ENCODE results near the gene KIF18B. TPM values are rescaled to one million over a fixed set of nuclear protein-coding genes. Genes with fewer than 3 reads are reported as not detected.

The KIF18B gene
- total RNA-seq: 10.4 TPM

- ATAC-seq: peak; percentile 98
These were observed at the start of gene KIF18B for GRCh38 chr17:44947461-44948314. KIF18B (minus strand) TSS chr17:44947773; CDS start chr17:44936344, 11,429 bp downstream.

GRCh38 chr17:44996304-44996703 lies 48.7 kb upstream of the KIF18B start:
- ATAC-seq: no peak

GRCh38 chr17:44995436-44996001 lies 47.9 kb upstream of the KIF18B start:
- ATAC-seq: no peak

GRCh38 chr17:44992242-44992939 lies 44.8 kb upstream of the KIF18B start:
- no peak for ATAC-seq

GRCh38 chr17:44990994-44991393 lies 43.4 kb upstream of the KIF18B start:
- no peak for ATAC-seq

GRCh38 chr17:44989552-44990138 lies 42.1 kb upstream of the KIF18B start:
- ATAC-seq: no peak

- peak; percentile 20 for ATAC-seq
These were observed 40.7 kb upstream of the KIF18B start for GRCh38 chr17:44988044-44988942.

- ATAC-seq: no peak
These were observed 36.0 kb upstream of the KIF18B start for GRCh38 chr17:44983563-44983962.

GRCh38 chr17:44982113-44982702 lies 34.6 kb upstream of the KIF18B start:
- no peak for ATAC-seq

GRCh38 chr17:44981221-44981968 lies 33.8 kb upstream of the KIF18B start:
- peak; percentile 60 for ATAC-seq

GRCh38 chr17:44979426-44979995 lies 31.9 kb upstream of the KIF18B start:
- no peak for ATAC-seq

- no peak for ATAC-seq
These were observed 31.2 kb upstream of the KIF18B start for GRCh38 chr17:44978807-44979206.

GRCh38 chr17:44977814-44978550 lies 30.4 kb upstream of the KIF18B start:
- no peak for ATAC-seq

GRCh38 chr17:44977065-44977464 lies 29.5 kb upstream of the KIF18B start:
- ATAC-seq: no peak

- ATAC-seq: no peak
These were observed 28.6 kb upstream of the KIF18B start for GRCh38 chr17:44976206-44976605.

- ATAC-seq: no peak
These were observed 25.4 kb upstream of the KIF18B start for GRCh38 chr17:44972953-44973352.

- no peak for ATAC-seq
These were observed 24.4 kb upstream of the KIF18B start for GRCh38 chr17:44971776-44972483.

- no peak for ATAC-seq
These were observed 22.7 kb upstream of the KIF18B start for GRCh38 chr17:44970136-44970741.
